ENCODE results near the gene MUSTN1.

The MUSTN1 gene

GRCh38 chr3:52816654-52817053, 18.2 kb downstream of the MUSTN1 start:
- Histone ChIP-seq H3K4me1 (no peaks in the 10 kb centered on the region), H2AFZ (no peak overlapping the region), H3K27me3 (ENCODE audit: control insufficient read depth, insufficient read depth, low read length) (no peaks in the 10 kb centered on the region), H3K9ac (no peak overlapping the region), H3K79me2 (no peaks in the 10 kb centered on the region), H3K9me3 (ENCODE audit: control insufficient read depth, low read length) (no peaks in the 10 kb centered on the region), H3K4me2 (ENCODE audit: low read length) (no peak overlapping the region), H3K36me3 (ENCODE audit: control insufficient read depth, insufficient read depth, low read length) (no peaks in the 10 kb centered on the region), H3K4me3 (ENCODE audit: low read depth, low read length) (no peak overlapping the region), H3K27ac (no peak overlapping the region)
- TF ChIP-seq CTCF (IDR thresholded peaks at IDR 0.05), result no peak

- no peaks in the 10 kb centered on the region for H3K79me2 ChIP-seq
- no peak overlapping the region for H3K4me3 ChIP-seq (ENCODE audit: low read depth, low read length)
- no peak for TF ChIP-seq CTCF (IDR thresholded peaks at IDR 0.05)
- H3K27ac ChIP-seq, result no peak overlapping the region
- no peak overlapping the region for H2AFZ ChIP-seq
- H3K4me1 ChIP-seq, result no peaks in the 10 kb centered on the region
- H3K4me2 ChIP-seq (ENCODE audit: low read length), result no peak overlapping the region
- H3K36me3 ChIP-seq (ENCODE audit: control insufficient read depth, insufficient read depth, low read length), result no peaks in the 10 kb centered on the region
- H3K9me3 ChIP-seq (ENCODE audit: control insufficient read depth, low read length), result no peaks in the 10 kb centered on the region
- no peaks in the 10 kb centered on the region for H3K27me3 ChIP-seq (ENCODE audit: control insufficient read depth, insufficient read depth, low read length)
- no peak overlapping the region for H3K9ac ChIP-seq
These were observed 18.6 kb downstream of the MUSTN1 start for GRCh38 chr3:52816199-52816598.

- Histone ChIP-seq H3K9ac (no peak overlapping the region), H2AFZ (no peak overlapping the region), H3K27me3 (ENCODE audit: control insufficient read depth, insufficient read depth, low read length) (no peaks in the 10 kb centered on the region), H3K4me3 (ENCODE audit: low read depth, low read length) (no peak overlapping the region), H3K4me2 (ENCODE audit: low read length) (no peak overlapping the region), H3K9me3 (ENCODE audit: control insufficient read depth, low read length) (no peaks in the 10 kb centered on the region), H3K36me3 (ENCODE audit: control insufficient read depth, insufficient read depth, low read length) (no peaks in the 10 kb centered on the region), H3K79me2 (no peaks in the 10 kb centered on the region), H3K4me1 (no peaks in the 10 kb centered on the region), H3K27ac (no peak overlapping the region)
- TF ChIP-seq CTCF (IDR thresholded peaks at IDR 0.05), result no peak
These were observed 21.0 kb downstream of the MUSTN1 start for GRCh38 chr3:52813810-52814209.

GRCh38 chr3:52811452-52812011, 23.3 kb downstream of the MUSTN1 start:
- H3K27ac ChIP-seq, result no peak overlapping the region
- H3K27me3 ChIP-seq (ENCODE audit: control insufficient read depth, insufficient read depth, low read length), result no peaks in the 10 kb centered on the region
- H3K4me2 ChIP-seq (ENCODE audit: low read length), result no peak overlapping the region
- no peak overlapping the region for H2AFZ ChIP-seq
- TF ChIP-seq CTCF (IDR thresholded peaks at IDR 0.05), result no peak
- H3K79me2 ChIP-seq, result no peaks in the 10 kb centered on the region
- H3K9ac ChIP-seq, result no peak overlapping the region
- H3K36me3 ChIP-seq (ENCODE audit: control insufficient read depth, insufficient read depth, low read length), result no peaks in the 10 kb centered on the region
- no peak overlapping the region for H3K4me3 ChIP-seq (ENCODE audit: low read depth, low read length)
- no peaks in the 10 kb centered on the region for H3K4me1 ChIP-seq
- no peaks in the 10 kb centered on the region for H3K9me3 ChIP-seq (ENCODE audit: control insufficient read depth, low read length)

GRCh38 chr3:52810923-52811322, 23.9 kb downstream of the MUSTN1 start:
- H3K4me3 ChIP-seq (ENCODE audit: low read depth, low read length), result no peak overlapping the region
- H3K4me1 ChIP-seq, result no peaks in the 10 kb centered on the region
- no peaks in the 10 kb centered on the region for H3K36me3 ChIP-seq (ENCODE audit: control insufficient read depth, insufficient read depth, low read length)
- H3K9me3 ChIP-seq (ENCODE audit: control insufficient read depth, low read length), result no peaks in the 10 kb centered on the region
- H3K4me2 ChIP-seq (ENCODE audit: low read length), result no peak overlapping the region
- no peak overlapping the region for H3K9ac ChIP-seq
- no peak overlapping the region for H3K27ac ChIP-seq
- no peaks in the 10 kb centered on the region for H3K27me3 ChIP-seq (ENCODE audit: control insufficient read depth, insufficient read depth, low read length)
- H3K79me2 ChIP-seq, result no peaks in the 10 kb centered on the region
- no peak overlapping the region for H2AFZ ChIP-seq
- TF ChIP-seq CTCF (IDR thresholded peaks at IDR 0.05), result no peak
